ENCODE data around the gene TBX19.

Gene TBX19

DNA sequence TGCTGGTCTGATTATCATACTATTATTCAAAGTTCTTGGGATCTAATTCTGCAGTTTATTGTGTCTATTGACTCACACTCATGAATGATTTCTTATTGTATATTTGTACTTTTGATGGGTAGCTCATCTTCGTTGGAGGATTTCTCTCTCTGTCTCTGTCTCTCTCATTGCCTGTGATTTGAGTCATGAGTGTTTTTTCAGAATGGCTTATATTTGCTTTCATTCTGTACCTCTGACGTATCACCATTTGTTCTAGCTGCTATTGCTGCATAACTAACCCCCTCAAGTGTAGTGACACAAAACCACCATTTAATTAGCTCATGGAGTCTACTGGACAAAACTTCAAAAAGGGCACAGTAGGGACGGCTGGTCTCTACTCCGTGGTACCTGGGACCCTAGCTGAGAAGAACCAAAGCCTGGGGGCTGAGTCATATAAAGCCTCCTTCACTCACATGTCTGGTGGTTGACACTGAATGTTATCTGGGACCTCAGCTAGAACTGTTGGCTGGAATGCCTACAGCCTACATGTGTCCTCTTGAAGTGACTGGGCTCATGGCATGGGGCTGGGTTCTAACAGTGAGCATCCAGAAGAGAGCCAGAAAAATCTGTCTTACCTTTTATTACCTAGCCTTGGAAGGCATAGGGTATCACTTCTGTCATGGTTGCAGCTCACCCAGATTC, 44.2 kb downstream of the TBX19 start:
- DNase-seq (ENCODE audit: low spot score in 2 of 2), result no peak
- Mint-ChIP-seq H3K36me3 (no peaks in the 10 kb centered on the region), H3K4me3 (no peak overlapping the region), H3K4me1 (peaks cover 13% of the 10 kb centered on the region), H3K27ac (no peak overlapping the region), H3K9me3 (no peaks in the 10 kb centered on the region)
- ATAC-seq, result peak; percentile 76

GRCh38 chr1:168328731-168329364, 48.2 kb downstream of the TBX19 start:
- H3K36me3 Mint-ChIP-seq, result no peaks in the 10 kb centered on the region
- no peak overlapping the region for H3K27ac Mint-ChIP-seq
- H3K4me3 Mint-ChIP-seq, result no peak overlapping the region
- DNase-seq (ENCODE audit: low spot score in 2 of 2) (no peak), ATAC-seq (peak; percentile 73)
- peaks cover 8% of the 10 kb centered on the region for H3K4me1 Mint-ChIP-seq
- H3K9me3 Mint-ChIP-seq, result no peaks in the 10 kb centered on the region

- ATAC-seq, result no peak
- no peaks in the 10 kb centered on the region for H3K36me3 Mint-ChIP-seq
These were observed 49.6 kb downstream of the TBX19 start for GRCh38 chr1:168330285-168330684.

GRCh38 chr1:168331569-168331968, 50.9 kb downstream of the TBX19 start:
- no peaks in the 10 kb centered on the region for H3K36me3 Mint-ChIP-seq
- no peaks in the 10 kb centered on the region for H3K9me3 Mint-ChIP-seq
- DNase-seq (ENCODE audit: low spot score in 2 of 2) (no peak), ATAC-seq (no peak)
- no peak overlapping the region for H3K4me3 Mint-ChIP-seq
- H3K27ac Mint-ChIP-seq, result no peak overlapping the region
- peaks cover 6% of the 10 kb centered on the region for H3K4me1 Mint-ChIP-seq

More at GRCh38 chr1:168330285-168330684, 49.6 kb downstream of the TBX19 start:
- Mint-ChIP-seq H3K27ac (no peak overlapping the region), H3K4me3 (no peak overlapping the region), H3K4me1 (peaks cover 2% of the 10 kb centered on the region), H3K9me3 (no peaks in the 10 kb centered on the region)
- no peak for DNase-seq (ENCODE audit: low spot score in 2 of 2)

GRCh38 chr1:168333562-168334276, 53.0 kb downstream of the TBX19 start:
- no peak for ATAC-seq
- Mint-ChIP-seq H3K4me1 (peaks cover 12% of the 10 kb centered on the region), H3K27ac (no peak overlapping the region), H3K36me3 (no peaks in the 10 kb centered on the region), H3K9me3 (no peaks in the 10 kb centered on the region), H3K4me3 (no peak overlapping the region)
- no peak for DNase-seq (ENCODE audit: low spot score in 2 of 2)

DNA sequence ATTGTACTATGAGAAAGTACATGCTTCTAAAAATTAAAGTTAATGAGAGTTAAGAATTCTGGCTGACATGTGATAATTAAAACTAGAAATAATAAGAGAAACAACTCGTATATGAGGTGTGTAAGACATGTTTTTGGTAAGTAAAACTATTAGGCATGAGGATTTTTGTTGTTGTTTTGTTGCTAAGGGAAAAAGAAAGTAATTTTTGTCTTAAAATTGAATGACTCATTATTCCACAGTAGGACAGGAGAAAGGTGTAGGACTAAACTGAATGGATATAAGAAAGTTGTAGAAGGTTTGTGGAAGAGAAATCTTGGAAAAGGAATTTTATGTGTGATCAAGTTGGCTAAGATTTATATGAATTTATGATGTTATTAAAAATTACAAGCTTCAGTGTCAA, 54.8 kb downstream of the TBX19 start:
- no peak for DNase-seq (ENCODE audit: low spot score in 2 of 2)
- H3K27ac Mint-ChIP-seq, result no peak overlapping the region
- H3K36me3 Mint-ChIP-seq, result no peaks in the 10 kb centered on the region
- peaks cover 21% of the 10 kb centered on the region for H3K4me1 Mint-ChIP-seq
- ATAC-seq, result no peak
- no peaks in the 10 kb centered on the region for H3K9me3 Mint-ChIP-seq
- H3K4me3 Mint-ChIP-seq, result no peak overlapping the region

GRCh38 chr1:168338589-168339503, 58.2 kb downstream of the TBX19 start:
- Mint-ChIP-seq H3K27ac (no peak overlapping the region), H3K9me3 (no peaks in the 10 kb centered on the region), H3K4me1 (peaks cover 52% of the 10 kb centered on the region), H3K4me3 (no peak overlapping the region), H3K36me3 (peaks cover 6% of the 10 kb centered on the region)
- ATAC-seq (no peak), DNase-seq (ENCODE audit: low spot score in 2 of 2) (no peak)

GRCh38 chr1:168340781-168341482, 60.3 kb downstream of the TBX19 start:
- H3K9me3 Mint-ChIP-seq, result no peaks in the 10 kb centered on the region
- DNase-seq (ENCODE audit: low spot score in 2 of 2) (no peak), ATAC-seq (peak; percentile 69)
- no peak overlapping the region for H3K27ac Mint-ChIP-seq
- peaks cover 6% of the 10 kb centered on the region for H3K36me3 Mint-ChIP-seq
- peaks cover 59% of the 10 kb centered on the region for H3K4me1 Mint-ChIP-seq
- H3K4me3 Mint-ChIP-seq, result peak overlapping the region; percentile 18

- H3K27ac Mint-ChIP-seq, result no peak overlapping the region
- DNase-seq (ENCODE audit: low spot score in 2 of 2) (no peak), ATAC-seq (peak; percentile 35)
- H3K9me3 Mint-ChIP-seq, result no peaks in the 10 kb centered on the region
- peaks cover 59% of the 10 kb centered on the region for H3K4me1 Mint-ChIP-seq
- peak overlapping the region; percentile 18 for H3K4me3 Mint-ChIP-seq
- H3K36me3 Mint-ChIP-seq, result peaks cover 6% of the 10 kb centered on the region
These were observed 60.9 kb downstream of the TBX19 start for GRCh38 chr1:168341483-168341975.

GRCh38 chr1:168342572-168343280, 62.0 kb downstream of the TBX19 start:
- H3K27ac Mint-ChIP-seq, result peak overlapping the region; percentile 83
- peaks cover 63% of the 10 kb centered on the region for H3K4me1 Mint-ChIP-seq
- peaks cover 3% of the 10 kb centered on the region for H3K9me3 Mint-ChIP-seq
- peak overlapping the region; percentile 54 for H3K4me3 Mint-ChIP-seq
- H3K36me3 Mint-ChIP-seq, result peaks cover 6% of the 10 kb centered on the region
- DNase-seq (ENCODE audit: low spot score in 2 of 2), result peak; percentile 70 to 89
- ATAC-seq, result peak; percentile 95

DNA sequence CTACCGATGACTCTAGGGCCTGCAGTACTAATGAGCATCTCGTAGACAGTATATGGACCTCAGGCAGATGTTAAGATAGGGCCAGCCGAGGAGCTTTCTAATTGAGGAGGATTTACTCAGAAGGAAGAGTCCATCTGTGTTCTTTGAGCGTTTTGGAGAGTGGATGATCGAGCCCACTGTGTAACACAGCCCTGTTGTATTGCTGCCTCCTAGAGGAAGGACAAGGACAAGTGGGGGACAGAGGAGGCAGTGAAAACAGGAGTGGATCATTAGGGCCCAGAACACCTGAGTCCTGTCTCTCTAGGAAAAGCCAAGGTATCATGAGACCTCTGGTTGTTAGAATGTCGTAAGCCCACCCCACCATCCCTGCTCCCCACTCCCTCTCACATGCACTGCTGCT, 62.9 kb downstream of the TBX19 start:
- H3K27ac Mint-ChIP-seq, result peak overlapping the region; percentile 83
- ATAC-seq, result no peak
- peak overlapping the region; percentile 54 for H3K4me3 Mint-ChIP-seq
- peaks cover 67% of the 10 kb centered on the region for H3K4me1 Mint-ChIP-seq
- peaks cover 3% of the 10 kb centered on the region for H3K9me3 Mint-ChIP-seq
- DNase-seq (ENCODE audit: low spot score in 2 of 2), result no peak
- peaks cover 13% of the 10 kb centered on the region for H3K36me3 Mint-ChIP-seq

GRCh38 chr1:168344517-168344916, 63.8 kb downstream of the TBX19 start:
- no peak overlapping the region for H3K27ac Mint-ChIP-seq
- no peak overlapping the region for H3K4me3 Mint-ChIP-seq
- peaks cover 59% of the 10 kb centered on the region for H3K4me1 Mint-ChIP-seq
- H3K36me3 Mint-ChIP-seq, result peaks cover 13% of the 10 kb centered on the region
- peaks cover 3% of the 10 kb centered on the region for H3K9me3 Mint-ChIP-seq
- DNase-seq (ENCODE audit: low spot score in 2 of 2) (no peak), ATAC-seq (no peak)

GRCh38 chr1:168345939-168346338, 65.3 kb downstream of the TBX19 start:
- H3K4me1 Mint-ChIP-seq, result peaks cover 52% of the 10 kb centered on the region
- H3K36me3 Mint-ChIP-seq, result peaks cover 13% of the 10 kb centered on the region
- no peak overlapping the region for H3K4me3 Mint-ChIP-seq
- H3K9me3 Mint-ChIP-seq, result peaks cover 3% of the 10 kb centered on the region
- DNase-seq (ENCODE audit: low spot score in 2 of 2), result no peak
- H3K27ac Mint-ChIP-seq, result no peak overlapping the region
- no peak for ATAC-seq

GRCh38 chr1:168347630-168348029, 67.0 kb downstream of the TBX19 start:
- H3K27ac Mint-ChIP-seq, result peak overlapping the region; percentile 94
- H3K4me1 Mint-ChIP-seq, result peaks cover 38% of the 10 kb centered on the region
- ATAC-seq (no peak), DNase-seq (ENCODE audit: low spot score in 2 of 2) (no peak)
- H3K36me3 Mint-ChIP-seq, result peaks cover 6% of the 10 kb centered on the region
- peaks cover 3% of the 10 kb centered on the region for H3K9me3 Mint-ChIP-seq
- peak overlapping the region; percentile 74 for H3K4me3 Mint-ChIP-seq

All from stimulated activated effector memory CD8-positive, alpha-beta T cell treated with anti-CD3 and anti-CD28 coated beads, Interleukin-12 subunit alpha, Interleukin-12 subunit beta, amount 100 ng/mL, for 72 hours (primary cell).